Esophagus mucosa (tissue), 1 donor: ENCODE measurements around the gene SPAG9. TPM values are rescaled to one million over a fixed set of nuclear protein-coding genes. Genes with fewer than 3 reads are reported as not detected.

Experiments used
- ATAC-seq: fragments of 200-7000 bp; cut with Tn5 transposase; one replicate; pipeline ENCODE4 v1.9.1; 2020
- total RNA-seq: library from RNA; stranded (reverse); gene quantifications from one replicate; pipeline ENCODE4 v1.2.4, GENCODE V29; 2023
- donor health status: DM: yes; HTN: yes; CAD: no.

SPAG9 gene
- total RNA-seq, 1 donor from 2014 or later: 40.4 TPM

GRCh38 chr17:50988427-50988826, 132.2 kb downstream of the SPAG9 start:
- ATAC-seq: no peak

GRCh38 chr17:50986989-50987660, 133.5 kb downstream of the SPAG9 start:
- no peak for ATAC-seq

- ATAC-seq: no peak
These were observed 139.4 kb downstream of the SPAG9 start for GRCh38 chr17:50981279-50981678.

- no peak for ATAC-seq
These were observed 141.1 kb downstream of the SPAG9 start for GRCh38 chr17:50979524-50979927.

GRCh38 chr17:50977487-50978159, 143.0 kb downstream of the SPAG9 start:
- ATAC-seq: no peak

- no peak for ATAC-seq
These were observed 143.7 kb downstream of the SPAG9 start for GRCh38 chr17:50976951-50977472.

GRCh38 chr17:50973557-50974494, 146.8 kb downstream of the SPAG9 start:
- no peak for ATAC-seq

GRCh38 chr17:50972577-50972976, 148.1 kb downstream of the SPAG9 start:
- no peak for ATAC-seq

GRCh38 chr17:50967795-50968194, 152.9 kb downstream of the SPAG9 start:
- no peak for ATAC-seq

GRCh38 chr17:50966163-50966666, 154.5 kb downstream of the SPAG9 start:
- ATAC-seq: peak; percentile 15

GRCh38 chr17:50963139-50963538, 157.5 kb downstream of the SPAG9 start:
- ATAC-seq: no peak

GRCh38 chr17:50961282-50962220, 159.1 kb downstream of the SPAG9 start:
- ATAC-seq: no peak

GRCh38 chr17:50959341-50959740, 161.3 kb downstream of the SPAG9 start:
- no peak for ATAC-seq

- no peak for ATAC-seq
These were observed 162.8 kb downstream of the SPAG9 start for GRCh38 chr17:50957600-50958575.

- ATAC-seq: peak; percentile 49
These were observed 163.7 kb downstream of the SPAG9 start for GRCh38 chr17:50956750-50957523.

- ATAC-seq: no peak
These were observed 164.3 kb downstream of the SPAG9 start for GRCh38 chr17:50956409-50956749.

GRCh38 chr17:50955667-50956120, 165.0 kb downstream of the SPAG9 start:
- no peak for ATAC-seq

GRCh38 chr17:50955160-50955559, 165.5 kb downstream of the SPAG9 start:
- no peak for ATAC-seq

GRCh38 chr17:50954641-50955121, 166.0 kb downstream of the SPAG9 start:
- ATAC-seq: no peak
